Pancreas (tissue), 10 donors: ENCODE measurements around the gene ZNF117. TPM values are rescaled to one million over a fixed set of nuclear protein-coding genes. Genes with fewer than 3 reads are reported as not detected.
A peak's percentile ranks its signal among the peaks of the same experiment; 100 is the strongest.

Experiments
- ATAC-seq, 4 donors: fragments of 200-7000 bp; cut with Tn5 transposase; one replicate each; pipeline versions ENCODE4 v1.8.0 to v1.9.1; 2020; ENCODE audit warnings: mild to moderate bottlenecking in 4 of 4, moderate library complexity in 4 of 4
- DNase-seq, 6 donors: peaks; one replicate each; pipeline ENCODE4 v3.0.0-alpha.2; 2020
- FAIRE-seq: peaks from 2 replicates; lab custom pipeline; 2012; peaks lifted over from hg19 to GRCh38; lab: Jason Lieb, UNC
- H3K27ac ChIP-seq, 4 donors: fragments of 200-600 bp; sonication (generic); 1 replicate in 3 of 4; 2 replicates in 1 of 4; pipeline versions ENCODE4 v1.5.0 to v1.8.0; 2020
- H3K27me3 ChIP-seq, 4 donors: fragments of 200-600 bp; one replicate each; pipeline ENCODE4 v1.8.0; 2021
- H3K36me3 ChIP-seq, 3 donors: fragments of 200-600 bp; sonication (generic) in 1 of 3; one replicate each; pipeline versions ENCODE4 v1.5.0 to v1.8.0; 2020 to 2021
- H3K4me1 ChIP-seq, 3 donors: fragments of 200-600 bp; one replicate each; pipeline ENCODE4 v1.8.0; 2021
- H3K4me3 ChIP-seq, 4 donors: fragments of 200-600 bp; sonication (generic) in 2 of 4; one replicate each; pipeline versions ENCODE4 v1.5.0 to v1.8.0; 2020 to 2021
- H3K9me3 ChIP-seq, 4 donors: fragments of 200-600 bp; one replicate each; pipeline ENCODE4 v1.8.0; 2021
- whole genome bisulfite sequencing, 2 donors: extraction: QIAGEN DNeasy Blood & Tissue Kit; methylation state at CpG; one replicate each; pipeline ENCODE4 v1.1.7; 2013; 5-methylcytosine and 5-hydroxymethylcytosine counted together
- intact Hi-C, 3 donors: fragments of 100-400 bp; cut with DNase I; formaldehyde crosslinking; loops; one replicate each; pipeline versions ENCODE4 v1.11.1 to v1.14.2; 2022
- polyA plus RNA-seq, 2 donors: library from polyadenylated mRNA; stranded (reverse); fragments of 200-250 nt; gene quantifications; one replicate each; pipeline ENCODE4 v1.2.3, GENCODE V29; 2013
- total RNA-seq, 6 donors: library from RNA; stranded (reverse); fragmentation: NEBNext Ultra II Directional in 4 of 6; extraction: Animal tissue kit (Norgen Biotek cat#: 25700) in 4 of 6; gene quantifications; one replicate each; pipeline versions ENCODE4 v1.2.1 to v1.2.4, GENCODE V29; 2021 to 2023
- TF ChIP-seq, protein P1 (sequence below), 4 donors: fragments of 200-600 bp; sonication (generic) in 3 of 4; IDR thresholded peaks; one replicate each; pipeline versions ENCODE4 v1.5.0 to v1.8.0; 2021; ENCODE audit warnings: antibody characterized with exemption in 4 of 4
- donor health status: healthy with polysubstance abuse.
- donor health status: DM: no; HTN: no; CAD: no; lungs with moderate emphysema.
- donor health status: DM: no; HTN: no; CAD: no.
- donor health status: control.
- donor health status: control.
- donor health status: Bipolar disorder and iron deficiency.
- donor health status: DM: yes; HTN: yes; CAD: no.
- donor health status: DM: no; HTN: no; CAD: no.
- donor health status: DM: no; HTN: no; CAD: no.
- donor health status: DM: yes; HTN: yes; CAD: no.

ZNF117 gene
- total and polyA plus RNA-seq, 8 donors = 3.0 to 9.4 (median 3.9) TPM

DNA sequence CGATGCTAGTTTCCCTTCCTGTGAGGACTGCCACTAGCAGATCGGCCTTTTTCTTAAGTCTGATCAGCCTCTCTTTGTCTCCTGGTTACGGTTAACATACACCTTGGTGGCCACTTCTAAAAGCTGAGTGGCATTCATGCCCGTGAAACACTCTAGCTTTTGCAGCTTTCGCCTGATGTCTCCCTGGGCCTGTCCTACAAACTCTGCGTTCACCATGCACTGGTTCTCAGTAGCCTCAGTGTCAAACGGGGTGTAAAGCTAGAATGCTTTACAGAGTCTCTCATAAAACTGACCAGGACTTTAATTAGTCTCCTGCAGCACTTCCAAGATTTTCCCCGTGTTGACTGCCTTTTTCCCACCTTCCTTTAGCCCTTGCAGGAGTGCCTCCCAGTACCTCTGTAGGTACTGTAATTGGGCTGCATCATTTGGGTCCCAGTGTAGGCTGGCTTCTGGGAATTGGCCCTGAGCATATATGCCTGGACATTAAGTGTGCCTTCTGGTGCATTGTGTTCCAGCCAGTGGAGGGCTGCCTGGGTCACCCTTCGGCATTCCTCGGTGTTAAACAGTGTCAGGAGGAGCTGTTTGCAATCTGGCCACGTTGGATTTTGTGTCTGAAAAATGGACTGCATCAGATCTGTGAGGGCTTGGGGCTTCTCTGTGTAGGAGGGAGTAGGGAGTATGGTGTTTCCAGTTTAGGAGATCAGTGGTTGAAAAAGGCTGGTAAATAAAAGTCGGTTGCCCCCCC is 6.5 kb upstream of the ZNF117 start:
- ATAC-seq = no peak
- FAIRE-seq = no peak
- Histone ChIP-seq H3K36me3 (peaks cover 0 to 5% (median 0%) of the 10 kb centered on the region in 3 donors), H3K4me3 (no peak overlapping the region), H3K27ac (peak overlapping the region in 3 of 4 donors; percentile 19 to 69 (median 41)), H3K9me3 (no peaks in the 10 kb centered on the region), H3K4me1 (peaks cover 0 to 25% (median 6%) of the 10 kb centered on the region in 3 donors), H3K27me3 (no peaks in the 10 kb centered on the region)
- intact Hi-C loops = no loop called here
- DNase-seq = no peak
- 85 to 94% methylated on average over 12 of the region's 12 CpGs for WGBS, 2 donors
- TF ChIP-seq, protein P1, sequence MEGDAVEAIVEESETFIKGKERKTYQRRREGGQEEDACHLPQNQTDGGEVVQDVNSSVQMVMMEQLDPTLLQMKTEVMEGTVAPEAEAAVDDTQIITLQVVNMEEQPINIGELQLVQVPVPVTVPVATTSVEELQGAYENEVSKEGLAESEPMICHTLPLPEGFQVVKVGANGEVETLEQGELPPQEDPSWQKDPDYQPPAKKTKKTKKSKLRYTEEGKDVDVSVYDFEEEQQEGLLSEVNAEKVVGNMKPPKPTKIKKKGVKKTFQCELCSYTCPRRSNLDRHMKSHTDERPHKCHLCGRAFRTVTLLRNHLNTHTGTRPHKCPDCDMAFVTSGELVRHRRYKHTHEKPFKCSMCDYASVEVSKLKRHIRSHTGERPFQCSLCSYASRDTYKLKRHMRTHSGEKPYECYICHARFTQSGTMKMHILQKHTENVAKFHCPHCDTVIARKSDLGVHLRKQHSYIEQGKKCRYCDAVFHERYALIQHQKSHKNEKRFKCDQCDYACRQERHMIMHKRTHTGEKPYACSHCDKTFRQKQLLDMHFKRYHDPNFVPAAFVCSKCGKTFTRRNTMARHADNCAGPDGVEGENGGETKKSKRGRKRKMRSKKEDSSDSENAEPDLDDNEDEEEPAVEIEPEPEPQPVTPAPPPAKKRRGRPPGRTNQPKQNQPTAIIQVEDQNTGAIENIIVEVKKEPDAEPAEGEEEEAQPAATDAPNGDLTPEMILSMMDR (IDR thresholded peaks at IDR 0.05) = no peak

DNA sequence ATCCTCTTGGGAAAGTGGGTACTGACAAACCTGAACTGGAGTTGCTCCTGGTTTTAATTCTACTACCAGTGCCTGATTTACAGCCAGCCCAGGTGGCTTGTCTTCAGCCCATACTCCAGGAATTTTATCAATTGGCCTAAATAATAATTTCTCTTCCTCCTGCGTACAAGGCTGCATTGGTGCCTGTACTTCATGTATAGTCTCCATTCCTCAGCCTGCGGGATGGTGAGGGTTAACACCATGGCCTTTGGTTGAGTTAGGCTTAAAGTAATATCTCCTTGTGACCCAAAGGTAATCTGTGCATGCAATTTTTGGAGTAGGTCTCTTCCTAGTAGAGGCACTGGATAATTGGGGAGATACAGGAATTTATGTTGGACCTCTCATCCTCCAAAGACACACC is 5.5 kb upstream of the ZNF117 start:
- Histone ChIP-seq H3K9me3 (no peaks in the 10 kb centered on the region), H3K27me3 (no peaks in the 10 kb centered on the region), H3K4me3 (no peak overlapping the region), H3K27ac (no peak overlapping the region), H3K36me3 (peaks cover 0 to 5% (median 0%) of the 10 kb centered on the region in 3 donors), H3K4me1 (peaks cover 0 to 21% (median 6%) of the 10 kb centered on the region in 3 donors)
- intact Hi-C loops = no loop called here
- FAIRE-seq (no peak), DNase-seq (no peak), ATAC-seq (no peak)
- WGBS, 2 donors = 96 to 97% methylated on average over 2 of the region's 2 CpGs
- TF ChIP-seq, protein P1 (IDR thresholded peaks at IDR 0.05) = no peak

DNA sequence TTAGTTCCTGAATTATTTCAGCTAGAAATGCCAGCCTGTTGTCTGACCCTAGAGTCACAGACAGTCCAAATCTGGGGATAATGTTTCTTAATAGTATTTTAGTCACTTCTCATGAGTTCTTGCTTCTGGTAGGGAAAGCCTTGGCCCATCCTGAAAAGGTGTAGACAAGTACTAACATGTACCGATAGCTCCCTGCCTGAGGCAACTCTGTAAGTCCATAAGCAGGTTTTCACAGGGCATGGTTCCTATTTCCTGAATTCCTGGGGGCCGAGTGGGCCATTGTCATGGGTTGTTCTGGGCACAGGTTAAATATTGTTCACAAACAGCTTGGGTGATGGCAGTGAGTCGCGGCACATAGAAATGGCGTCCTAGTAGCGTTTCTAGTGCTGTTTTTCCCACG is 3.1 kb upstream of the ZNF117 start:
- intact Hi-C loops = no loop called here
- Histone ChIP-seq H3K27me3 (no peaks in the 10 kb centered on the region), H3K4me3 (no peak overlapping the region), H3K4me1 (peaks cover 0 to 11% (median 0%) of the 10 kb centered on the region in 3 donors), H3K27ac (no peak overlapping the region), H3K9me3 (no peaks in the 10 kb centered on the region), H3K36me3 (peaks cover 0 to 5% (median 0%) of the 10 kb centered on the region in 3 donors)
- FAIRE-seq = no peak
- no peak for ATAC-seq
- 96 to 99% methylated on average over 7 of the region's 7 CpGs for WGBS, 2 donors
- TF ChIP-seq, protein P1 (IDR thresholded peaks at IDR 0.05) = no peak
- DNase-seq = no peak

DNA sequence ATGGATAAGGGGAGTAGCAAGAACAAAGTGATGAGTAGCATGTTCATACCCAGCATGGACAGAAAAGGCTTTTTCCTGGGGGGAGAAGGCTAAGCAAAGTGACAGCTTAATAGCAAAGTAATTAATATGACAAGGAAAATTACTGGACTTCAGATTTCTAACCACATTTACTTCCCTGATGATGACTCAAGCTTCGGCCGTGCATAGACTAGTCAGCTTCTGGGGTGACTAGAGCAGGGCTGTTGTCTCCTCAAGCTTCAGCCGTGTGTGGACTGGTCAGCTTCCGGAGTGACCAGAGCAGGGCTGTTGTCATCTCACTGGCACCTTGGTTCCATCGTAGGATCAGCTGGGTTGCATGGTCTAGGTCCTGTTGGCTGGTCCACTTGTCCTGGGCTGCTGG is 2.1 kb upstream of the ZNF117 start:
- Histone ChIP-seq H3K27me3 (no peaks in the 10 kb centered on the region), H3K4me1 (peaks cover 0 to 5% (median 0%) of the 10 kb centered on the region in 3 donors), H3K27ac (no peak overlapping the region), H3K36me3 (peaks cover 0 to 5% (median 0%) of the 10 kb centered on the region in 3 donors), H3K4me3 (no peak overlapping the region), H3K9me3 (no peaks in the 10 kb centered on the region)
- TF ChIP-seq, protein P1 (IDR thresholded peaks at IDR 0.05) = no peak
- 77 to 91% methylated on average over 5 of the region's 5 CpGs for WGBS, 2 donors
- FAIRE-seq (no peak), ATAC-seq (no peak), DNase-seq (no peak)
- intact Hi-C loops = no loop called here

DNA sequence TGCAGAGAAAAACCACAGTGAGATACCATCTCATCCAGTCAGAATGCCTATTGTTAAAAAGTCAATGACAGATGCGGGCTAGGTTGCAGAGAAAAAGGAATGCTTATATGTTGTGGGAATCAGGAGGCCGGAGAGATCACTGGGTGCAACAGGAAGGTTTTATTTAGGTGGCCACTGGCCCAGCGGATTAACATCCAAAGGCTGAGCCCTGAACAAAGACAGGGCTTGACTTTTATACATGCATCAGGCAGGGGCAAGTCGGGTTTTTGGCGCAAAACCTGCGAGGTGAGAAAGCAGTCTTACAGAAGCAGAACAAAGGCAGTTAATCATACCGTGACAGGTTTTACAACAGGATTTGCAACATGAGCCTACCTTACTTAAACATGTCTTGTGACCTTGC is 620 bp downstream of the ZNF117 start:
- Histone ChIP-seq H3K4me1 (no peaks in the 10 kb centered on the region), H3K27me3 (no peaks in the 10 kb centered on the region), H3K27ac (no peak overlapping the region), H3K36me3 (peaks cover 0 to 5% (median 0%) of the 10 kb centered on the region in 3 donors), H3K9me3 (no peaks in the 10 kb centered on the region), H3K4me3 (no peak overlapping the region)
- TF ChIP-seq, protein P1 (IDR thresholded peaks at IDR 0.05) = no peak
- ATAC-seq (no peak), DNase-seq (no peak), FAIRE-seq (no peak)
- WGBS, 2 donors = 96% methylated on average over 7 of the region's 7 CpGs
- intact Hi-C loops = no loop called here
